Measurements from ENCODE around the gene FAHD1. TPM values are rescaled to one million over a fixed set of nuclear protein-coding genes. Genes with fewer than 3 reads are reported as not detected.
"Not testable (repeated sequence)": the region's sequence is repeated elsewhere in the genome, so short reads cannot be mapped to it uniquely, and the experiment has no call there.

Gene FAHD1
- total RNA-seq, 1 experiment from 2014 or later, result 29.2 TPM

- DNase-seq (ENCODE audit: extremely low read depth, low read depth), result no peak
Measured at GRCh38 chr16:1834096-1834495, 7.1 kb downstream of the FAHD1 start.

GRCh38 chr16:1839554-1839953 lies 12.5 kb downstream of the FAHD1 start:
- peak; percentile 64 for DNase-seq (ENCODE audit: extremely low read depth, low read depth)

- no peak for DNase-seq (ENCODE audit: extremely low read depth, low read depth)
Measured at GRCh38 chr16:1845985-1846384, 19.0 kb downstream of the FAHD1 start.

GRCh38 chr16:1846416-1846815 lies 19.4 kb downstream of the FAHD1 start:
- DNase-seq (ENCODE audit: extremely low read depth, low read depth), result no peak

- DNase-seq (ENCODE audit: extremely low read depth, low read depth), result no peak
Measured at GRCh38 chr16:1850981-1851380, 24.0 kb downstream of the FAHD1 start.

GRCh38 chr16:1851793-1852192 lies 24.8 kb downstream of the FAHD1 start:
- DNase-seq (ENCODE audit: extremely low read depth, low read depth), result no peak

- DNase-seq (ENCODE audit: extremely low read depth, low read depth), result no peak
Measured at GRCh38 chr16:1857433-1858097, 30.6 kb downstream of the FAHD1 start.

GRCh38 chr16:1858189-1858865 lies 31.3 kb downstream of the FAHD1 start:
- DNase-seq (ENCODE audit: extremely low read depth, low read depth), result no peak

- DNase-seq (ENCODE audit: extremely low read depth, low read depth), result no peak
Measured at GRCh38 chr16:1859650-1860049, 32.6 kb downstream of the FAHD1 start.

GRCh38 chr16:1861730-1862129 lies 34.7 kb downstream of the FAHD1 start:
- no peak for DNase-seq (ENCODE audit: extremely low read depth, low read depth)

GRCh38 chr16:1862394-1862793 lies 35.4 kb downstream of the FAHD1 start:
- DNase-seq (ENCODE audit: extremely low read depth, low read depth), result no peak

- DNase-seq (ENCODE audit: extremely low read depth, low read depth), result peak; percentile 28
Measured at GRCh38 chr16:1863681-1864460, 36.9 kb downstream of the FAHD1 start.

GRCh38 chr16:1865902-1866690 lies 39.1 kb downstream of the FAHD1 start:
- no peak for DNase-seq (ENCODE audit: extremely low read depth, low read depth)

GRCh38 chr16:1870365-1871082 lies 43.5 kb downstream of the FAHD1 start:
- peak; percentile 84 for DNase-seq (ENCODE audit: extremely low read depth, low read depth)

- DNase-seq (ENCODE audit: extremely low read depth, low read depth), result peak; percentile 29
Measured at GRCh38 chr16:1871974-1872635, 45.1 kb downstream of the FAHD1 start, which contains the start of gene MEIOB. TSS of gene MEIOB (minus strand) at chr16:1872164. CDS start at chr16:1868175, 3,989 bp downstream.

GRCh38 chr16:1874854-1875253 lies 47.8 kb downstream of the FAHD1 start:
- no peak for DNase-seq (ENCODE audit: extremely low read depth, low read depth)

GRCh38 chr16:1876066-1876465 lies 49.1 kb downstream of the FAHD1 start:
- not testable (repeated sequence) for DNase-seq (ENCODE audit: extremely low read depth, low read depth)

- DNase-seq (ENCODE audit: extremely low read depth, low read depth), result no peak
Measured at GRCh38 chr16:1876468-1876867, 49.5 kb downstream of the FAHD1 start.

GRCh38 chr16:1877089-1877488 lies 50.1 kb downstream of the FAHD1 start:
- no peak for DNase-seq (ENCODE audit: extremely low read depth, low read depth)

GRCh38 chr16:1877804-1878203 lies 50.8 kb downstream of the FAHD1 start:
- DNase-seq (ENCODE audit: extremely low read depth, low read depth), result no peak

All from NCI-H460 (cell line).